GM10266 (cell line): ENCODE results near the gene MVP.

ENCODE experiments used
- DNase-seq: peaks from one replicate; pipeline ENCODE4 v3.0.0; 2012; ENCODE audit errors: extremely low spot score
- CTCF ChIP-seq: IDR thresholded peaks from 2 replicates; pipeline ENCODE4 v1.5.1; 2012; ENCODE audit warnings: mild to moderate bottlenecking, low read depth; ENCODE audit not compliant: control insufficient read depth, insufficient read depth; ENCODE audit errors: missing control alignments

MVP gene

DNA sequence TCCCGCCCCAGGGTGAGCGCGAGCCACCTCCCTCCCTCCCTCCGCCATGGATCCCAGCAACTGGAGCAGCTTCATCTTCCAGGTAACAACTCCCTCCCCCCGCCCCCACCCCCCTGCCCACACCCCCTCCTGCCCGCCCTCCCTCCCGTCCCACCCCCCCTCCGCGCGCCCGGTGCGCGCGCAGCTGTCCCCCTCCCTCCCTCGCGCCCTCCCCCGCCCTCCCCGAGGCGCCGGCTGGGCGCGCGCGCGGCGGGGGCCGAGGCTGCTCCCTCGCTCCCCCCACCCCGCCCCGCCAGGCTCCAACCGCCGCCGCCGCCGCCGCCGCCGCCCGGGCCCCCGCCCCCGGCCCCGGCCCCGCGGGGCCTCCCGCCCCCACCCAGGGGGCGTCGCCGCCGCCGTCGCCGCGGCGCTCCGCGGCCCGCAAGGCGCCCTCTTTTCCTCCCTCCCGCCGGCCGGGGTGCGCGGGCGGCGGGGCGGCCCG, 14.1 kb upstream of the MVP start, which contains the start of gene MAZ:
Gene MAZ (plus strand): TSS at position 431 of the 481 bp plus-strand sequence. CDS start 173 bp downstream, outside the sequence.
- DNase-seq: peak; percentile 92
- TF ChIP-seq CTCF: no peak

DNA sequence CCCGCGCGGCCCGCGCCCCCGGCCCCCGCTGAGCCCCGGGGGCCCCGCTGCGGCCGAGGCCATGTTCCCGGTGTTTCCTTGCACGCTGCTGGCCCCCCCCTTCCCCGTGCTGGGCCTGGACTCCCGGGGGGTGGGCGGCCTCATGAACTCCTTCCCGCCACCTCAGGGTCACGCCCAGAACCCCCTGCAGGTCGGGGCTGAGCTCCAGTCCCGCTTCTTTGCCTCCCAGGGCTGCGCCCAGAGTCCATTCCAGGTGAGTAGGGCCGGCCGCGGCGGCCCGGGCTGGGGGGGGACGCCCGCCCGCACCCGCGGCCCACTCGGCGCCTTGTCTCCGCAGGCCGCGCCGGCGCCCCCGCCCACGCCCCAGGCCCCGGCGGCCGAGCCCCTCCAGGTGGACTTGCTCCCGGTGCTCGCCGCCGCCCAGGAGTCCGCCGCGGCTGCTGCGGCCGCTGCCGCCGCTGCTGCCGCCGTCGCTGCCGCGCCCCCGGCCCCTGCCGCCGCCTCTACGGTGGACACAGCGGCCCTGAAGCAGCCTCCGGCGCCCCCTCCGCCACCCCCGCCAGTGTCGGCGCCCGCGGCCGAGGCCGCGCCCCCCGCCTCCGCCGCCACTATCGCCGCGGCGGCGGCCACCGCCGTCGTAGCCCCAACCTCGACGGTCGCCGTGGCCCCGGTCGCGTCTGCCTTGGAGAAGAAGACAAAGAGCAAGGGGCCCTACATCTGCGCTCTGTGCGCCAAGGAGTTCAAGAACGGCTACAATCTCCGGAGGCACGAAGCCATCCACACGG, 13.4 kb upstream of the MVP start:
- no peak for TF ChIP-seq CTCF
- DNase-seq: peak; percentile 65

GRCh38 chr16:29807426-29808218, 12.6 kb upstream of the MVP start:
- peak; percentile 72 for TF ChIP-seq CTCF
- DNase-seq: peak; percentile 89

GRCh38 chr16:29808219-29808900, 11.9 kb upstream of the MVP start:
- no peak for TF ChIP-seq CTCF
- DNase-seq: no peak

DNA sequence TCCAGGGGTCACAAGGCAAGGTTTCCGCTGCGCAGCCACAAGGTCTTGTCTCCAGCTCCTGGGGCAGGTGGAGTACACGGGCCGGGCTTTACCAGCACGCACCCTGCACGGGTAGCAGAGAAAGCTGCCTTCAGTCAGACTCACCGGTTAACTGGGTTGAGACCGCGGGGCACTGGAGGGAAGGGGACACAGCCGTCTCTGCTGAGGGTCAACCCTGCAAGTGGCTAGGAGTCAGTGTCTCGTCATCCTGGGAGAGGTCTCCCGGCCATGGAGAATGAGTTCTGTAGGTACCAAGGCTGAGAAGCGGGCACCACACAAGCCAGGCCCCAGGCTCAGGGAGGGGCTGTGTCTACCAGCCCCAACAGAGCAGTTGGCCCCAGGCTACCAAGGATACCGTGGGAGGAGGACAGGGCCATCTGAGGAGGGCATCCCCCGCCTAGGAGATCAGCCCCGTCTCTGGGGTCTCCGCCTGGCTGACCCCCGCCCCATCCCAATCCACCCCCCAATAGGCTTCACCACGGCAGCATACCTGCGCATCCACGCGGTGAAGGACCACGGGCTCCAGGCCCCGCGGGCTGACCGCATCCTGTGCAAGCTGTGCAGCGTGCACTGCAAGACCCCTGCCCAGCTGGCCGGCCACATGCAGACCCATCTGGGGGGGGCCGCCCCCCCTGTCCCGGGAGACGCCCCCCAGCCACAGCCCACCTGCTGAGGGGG, 11.1 kb upstream of the MVP start:
- DNase-seq: no peak
- no peak for TF ChIP-seq CTCF

DNA sequence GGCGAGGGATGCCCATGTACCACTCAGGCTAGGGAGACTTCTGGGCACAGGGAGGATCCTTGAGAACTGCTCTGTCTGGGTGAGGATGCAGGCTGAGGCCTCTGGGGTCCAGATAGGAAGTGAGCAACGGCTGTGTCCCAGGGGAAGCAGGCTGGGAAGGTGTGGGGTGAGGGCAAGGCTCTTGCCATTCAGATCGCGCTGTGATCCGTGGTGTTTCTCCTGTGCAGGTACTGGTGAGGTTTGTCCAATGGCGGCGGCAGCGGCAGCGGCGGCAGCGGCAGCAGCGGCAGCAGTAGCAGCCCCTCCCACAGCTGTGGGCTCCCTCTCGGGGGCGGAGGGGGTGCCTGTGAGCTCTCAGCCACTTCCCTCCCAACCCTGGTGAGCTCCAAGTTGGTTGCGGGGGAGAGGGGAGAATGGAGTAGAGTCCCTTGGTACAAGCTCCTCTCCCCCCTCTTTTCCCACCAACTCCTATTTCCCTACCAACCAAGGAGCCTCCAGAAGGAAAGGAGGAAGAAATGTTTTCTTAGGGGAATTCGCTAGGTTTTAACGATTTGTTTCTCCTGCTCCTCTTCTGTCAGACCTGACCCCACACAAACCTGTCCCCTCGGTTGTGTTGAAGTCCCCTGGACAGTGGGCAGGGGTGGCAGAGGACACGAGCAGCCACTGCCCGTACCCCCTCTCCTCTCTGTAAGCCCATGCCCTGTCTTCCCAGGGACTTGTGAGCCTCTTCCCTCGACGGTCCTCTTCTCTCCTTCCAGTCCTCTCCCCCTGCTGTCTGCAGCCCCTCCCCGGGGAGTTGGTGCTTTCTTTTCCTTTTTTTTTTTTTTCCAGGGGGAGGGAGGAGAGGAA, 10.2 kb upstream of the MVP start:
- no peak for TF ChIP-seq CTCF
- DNase-seq: no peak
